Vagina (tissue), 2 donors: ENCODE measurements around the gene DAGLA. TPM values are rescaled to one million over a fixed set of nuclear protein-coding genes. Genes with fewer than 3 reads are reported as not detected.

ENCODE experiments used
- DNase-seq, 2 donors: peaks; one replicate each; pipeline ENCODE4 v3.0.0-alpha.2; 2017; ENCODE audit errors: extremely low spot score in 2 of 2
- H3K27ac ChIP-seq: fragments of 200-600 bp; sonication (generic); one replicate; pipeline ENCODE4 v1.5.1; 2019
- H3K27me3 ChIP-seq: fragments of 200-600 bp; sonication (generic); one replicate; pipeline ENCODE4 v1.5.1; 2019
- H3K36me3 ChIP-seq, 2 donors: fragments of 200-600 bp; sonication (generic); one replicate each; pipeline ENCODE4 v1.5.1; 2017 to 2019
- H3K4me1 ChIP-seq: fragments of 200-600 bp; sonication (generic); one replicate; pipeline ENCODE4 v1.5.1; 2019
- H3K4me3 ChIP-seq, 2 donors: fragments of 200-600 bp; sonication (generic); 1 replicate in 1 of 2; 2 replicates in 1 of 2; pipeline ENCODE4 v1.5.1; 2016 to 2019
- H3K9me3 ChIP-seq: fragments of 200-600 bp; sonication (generic); one replicate; pipeline ENCODE4 v1.5.1; 2019
- CTCF ChIP-seq, 3 experiments: fragments of 450-650 bp in 2 of 3; fragments of 200-600 bp in 1 of 3; sonication (generic) in 1 of 3; IDR thresholded peaks; one replicate each; pipeline ENCODE4 v1.5.1; 2017 to 2019; ENCODE audit warnings: antibody characterized with exemption in 3 of 3, mild to moderate bottlenecking in 2 of 3, moderate library complexity in 2 of 3
- POLR2A ChIP-seq, 2 donors: fragments of 450-650 bp; IDR thresholded peaks; one replicate each; pipeline ENCODE4 v1.6.1; 2017; ENCODE audit warnings: antibody characterized with exemption in 2 of 2, mild to moderate bottlenecking in 2 of 2, moderate library complexity in 2 of 2
- POLR2AphosphoS5 ChIP-seq, 2 donors: sonication (generic); formaldehyde crosslinking; IDR thresholded peaks; one replicate each; pipeline ENCODE4 v1.9.0; 2017; ENCODE audit warnings: antibody characterized with exemption in 2 of 2, mild to moderate bottlenecking in 2 of 2, low read depth in 1 of 2; ENCODE audit not compliant: insufficient read depth in 1 of 2
- intact Hi-C: fragments of 100-400 bp; cut with DNase I; formaldehyde crosslinking; loops from one replicate; pipeline ENCODE4 v1.15.1; 2023
- total RNA-seq: library from RNA; depleted of rRNA; stranded (reverse); fragments of >200 nt; gene quantifications from one replicate; pipeline ENCODE4 v1.2.3, GENCODE V29; 2016

DAGLA gene
- total RNA-seq, 1 donor from 2014 or later, result 1.5 TPM

GRCh38 chr11:61753672-61754071 lies 73.5 kb downstream of the DAGLA start:
- no peak for DNase-seq
- TF ChIP-seq POLR2A (IDR thresholded peaks at IDR 0.05) (no peak), CTCF (IDR thresholded peaks at IDR 0.05) (no peak), POLR2AphosphoS5 (IDR thresholded peaks at IDR 0.05; ENCODE audit: insufficient read depth in 1 of 2, low read depth in 1 of 2) (no peak)
- Histone ChIP-seq H3K36me3 (no peaks in the 10 kb centered on the region), H3K27ac (no peak overlapping the region), H3K4me3 (no peak overlapping the region), H3K4me1 (peaks cover 6% of the 10 kb centered on the region), H3K27me3 (no peaks in the 10 kb centered on the region), H3K9me3 (no peaks in the 10 kb centered on the region)
- intact Hi-C loops, result no loop called here

- Histone ChIP-seq H3K27me3 (no peaks in the 10 kb centered on the region), H3K4me1 (peaks cover 6% of the 10 kb centered on the region), H3K27ac (no peak overlapping the region), H3K36me3 (no peaks in the 10 kb centered on the region), H3K9me3 (no peaks in the 10 kb centered on the region), H3K4me3 (no peak overlapping the region)
- intact Hi-C loops, result no loop called here
- TF ChIP-seq POLR2AphosphoS5 (IDR thresholded peaks at IDR 0.05; ENCODE audit: insufficient read depth in 1 of 2, low read depth in 1 of 2), result no peak
- TF ChIP-seq POLR2A (IDR thresholded peaks at IDR 0.05), result no peak
- no peak for TF ChIP-seq CTCF (IDR thresholded peaks at IDR 0.05)
- DNase-seq, result no peak
Measured at GRCh38 chr11:61754534-61755482, 74.6 kb downstream of the DAGLA start.

- no peaks in the 10 kb centered on the region for H3K36me3 ChIP-seq
Measured at GRCh38 chr11:61756147-61756451, 75.9 kb downstream of the DAGLA start.

GRCh38 chr11:61756452-61757212 lies 76.4 kb downstream of the DAGLA start:
- intact Hi-C loops, result no loop called here
- DNase-seq, result no peak
- no peaks in the 10 kb centered on the region for H3K36me3 ChIP-seq
- TF ChIP-seq CTCF (IDR thresholded peaks at IDR 0.05) (no peak), POLR2AphosphoS5 (IDR thresholded peaks at IDR 0.05; ENCODE audit: insufficient read depth in 1 of 2, low read depth in 1 of 2) (no peak), POLR2A (IDR thresholded peaks at IDR 0.05) (no peak)
- no peak overlapping the region for H3K4me3 ChIP-seq
- no peaks in the 10 kb centered on the region for H3K9me3 ChIP-seq
- H3K27ac ChIP-seq, result no peak overlapping the region
- peaks cover 6% of the 10 kb centered on the region for H3K4me1 ChIP-seq
- no peaks in the 10 kb centered on the region for H3K27me3 ChIP-seq

More at GRCh38 chr11:61756147-61756451, 75.9 kb downstream of the DAGLA start:
- no peak for DNase-seq
- intact Hi-C loops, result no loop called here
- Histone ChIP-seq H3K27ac (no peak overlapping the region), H3K4me3 (no peak overlapping the region), H3K27me3 (no peaks in the 10 kb centered on the region), H3K9me3 (no peaks in the 10 kb centered on the region), H3K4me1 (peaks cover 6% of the 10 kb centered on the region)
- TF ChIP-seq POLR2AphosphoS5 (IDR thresholded peaks at IDR 0.05; ENCODE audit: insufficient read depth in 1 of 2, low read depth in 1 of 2) (no peak), POLR2A (IDR thresholded peaks at IDR 0.05) (no peak), CTCF (IDR thresholded peaks at IDR 0.05) (no peak)
